GM12878 (cell line): ENCODE data around the gene USP31. TPM values are rescaled to one million over a fixed set of nuclear protein-coding genes. Genes with fewer than 3 reads are reported as not detected.

Source experiments
- ATAC-seq: fragments of 200-7000 bp; cut with Tn5 transposase; 3 replicates; pipeline ENCODE4 v1.9.1; 2020; ENCODE audit warnings: mild to moderate bottlenecking, moderate library complexity
- BruUV-seq: library from RNA; stranded (reverse); fragments of 400-500 nt; replicated peaks from 2 replicates; lab custom pipeline; 2021; lab: Mats Ljungman, UMichigan
- CTCF ChIA-PET: fragments of 300-600 bp; sonication (Branson Sonifier 250); formaldehyde crosslinking; extraction: SDS; loops from one replicate; lab custom pipeline; 2021; ENCODE audit warnings: inconsistent platforms; lab: Yijun Ruan, JAX
- POLR2A ChIA-PET: fragments of 350-600 bp; formaldehyde crosslinking; extraction: SDS; loops from one replicate; lab custom pipeline; 2021; ENCODE audit warnings: inconsistent platforms; lab: Charles Lee
- RAD21 ChIA-PET: fragments of 300-600 bp; sonication (Branson Sonifier 250); formaldehyde crosslinking; loops from one replicate; lab custom pipeline; 2023; ENCODE audit warnings: antibody characterized with exemption; ENCODE audit not compliant: unreplicated experiment; lab: Charles Lee
- SMC1A ChIA-PET: fragments of 300-600 bp; sonication (Branson Sonifier 250); formaldehyde crosslinking; loops from one replicate; lab custom pipeline; 2023; ENCODE audit not compliant: unreplicated experiment, uncharacterized antibody; lab: Charles Lee
- DNase-seq: peaks from one replicate; pipeline ENCODE4 v3.0.0-alpha.2; 2011; ENCODE audit warnings: low read depth, low spot score
- FAIRE-seq: peaks from 3 replicates; lab custom pipeline; 2011; peaks lifted over from hg19 to GRCh38; lab: Jason Lieb, UNC
- H2AFZ ChIP-seq: 2 replicates; pipeline ENCODE4 v1.6.0; 2011; ENCODE audit warnings: low read depth, low read length, control low read depth; ENCODE audit not compliant: control insufficient read depth
- H3K27ac ChIP-seq: 2 replicates; pipeline ENCODE4 v1.5.1; 2011; ENCODE audit warnings: control low read depth; ENCODE audit not compliant: control insufficient read depth, insufficient read depth
- H3K27me3 ChIP-seq, 2 experiments: replicated peaks in 1 of 2; 2 replicates each; pipeline versions ENCODE4 v1.6.0 to v1.6.1; 2011; ENCODE audit warnings: low read length in 1 of 2; ENCODE audit not compliant: control insufficient read depth in 2 of 2, insufficient read depth in 2 of 2
- H3K36me3 ChIP-seq, 2 experiments: 2 replicates each; pipeline ENCODE4 v1.5.1; 2011; ENCODE audit warnings: low read length in 1 of 2; ENCODE audit not compliant: control insufficient read depth in 2 of 2, insufficient read depth in 2 of 2
- H3K4me1 ChIP-seq: 2 replicates; pipeline ENCODE4 v1.6.1; 2011; ENCODE audit warnings: mild to moderate bottlenecking, low read length, moderate library complexity, mixed read lengths; ENCODE audit not compliant: control insufficient read depth, insufficient read depth
- H3K4me2 ChIP-seq: 2 replicates; pipeline ENCODE4 v1.6.0; 2011; ENCODE audit warnings: control low read depth; ENCODE audit not compliant: control insufficient read depth, insufficient read depth
- H3K4me3 ChIP-seq: fragments of 200-600 bp; sonication (generic); 2 replicates; pipeline ENCODE4 v1.5.1; 2016
- H3K79me2 ChIP-seq: 2 replicates; pipeline ENCODE4 v1.6.0; 2011; ENCODE audit warnings: low read length; ENCODE audit not compliant: control insufficient read depth, insufficient read depth
- H3K9ac ChIP-seq: 2 replicates; pipeline ENCODE4 v1.8.0; 2011; ENCODE audit warnings: low read length, control low read depth, mixed read lengths; ENCODE audit not compliant: control insufficient read depth, insufficient read depth
- H3K9me3 ChIP-seq: replicated peaks from 3 replicates; pipeline ENCODE4 v1.5.1; 2011; ENCODE audit warnings: mild to moderate bottlenecking, low read length; ENCODE audit not compliant: control insufficient read depth, insufficient read depth
- H4K20me1 ChIP-seq: 2 replicates; pipeline ENCODE4 v1.6.0; 2011; ENCODE audit not compliant: control insufficient read depth, insufficient read depth
- CHD1 ChIP-seq: IDR thresholded peaks from 2 replicates; pipeline ENCODE4 v1.6.1; 2012; ENCODE audit warnings: low read depth, low read length, improper control_type of control experiment
- HCFC1 ChIP-seq: fragments of 150-350 bp; IDR thresholded peaks from 2 replicates; pipeline ENCODE4 v1.6.1; 2014; ENCODE audit warnings: low read length
- JUND ChIP-seq: IDR thresholded peaks from 2 replicates; pipeline ENCODE4 v1.6.1; 2012; ENCODE audit warnings: low read depth, mild to moderate bottlenecking, low read length, improper control_type of control experiment, moderate library complexity
- KLF5 ChIP-seq: fragments of 450-650 bp; IDR thresholded peaks from 2 replicates; pipeline ENCODE4 v1.6.1; 2014; ENCODE audit warnings: mild to moderate bottlenecking; ENCODE audit not compliant: partially characterized antibody
- MEF2B ChIP-seq: fragments of 450-650 bp; IDR thresholded peaks from 2 replicates; pipeline ENCODE4 v1.6.1; 2018; ENCODE audit warnings: mild to moderate bottlenecking, moderate library complexity; ENCODE audit not compliant: partially characterized antibody, poor library complexity, severe bottlenecking
- SUPT20H ChIP-seq: IDR thresholded peaks from 2 replicates; pipeline ENCODE4 v1.6.1; 2011; ENCODE audit warnings: low read depth, mild to moderate bottlenecking, low read length, moderate library complexity, borderline replicate concordance; ENCODE audit not compliant: control insufficient read depth
- WRNIP1 ChIP-seq: IDR thresholded peaks from 2 replicates; pipeline ENCODE4 v1.6.1; 2011; ENCODE audit warnings: low read depth, low read length, improper control_type of control experiment, borderline replicate concordance
- ZNF217 ChIP-seq: fragments of 450-650 bp; IDR thresholded peaks from 2 replicates; pipeline ENCODE4 v1.6.1; 2017; ENCODE audit warnings: antibody characterized with exemption, mild to moderate bottlenecking
- WGBS: methylation state at CpG from one replicate; pipeline ENCODE4 v1.1.6; 2016; ENCODE audit warnings: low lambda C conversion rate; ENCODE audit not compliant: insufficient replicate concordance, insufficient coverage; ENCODE audit errors: missing lambda C conversion rate; 5-methylcytosine and 5-hydroxymethylcytosine counted together
- in situ Hi-C: fragments of 300-500 bp; cut with MboI; formaldehyde crosslinking; loops from 9 replicates; pipeline ENCODE4 v1.14.3; 2018; ENCODE audit warnings: mixed read lengths
- intact Hi-C: fragments of 100-400 bp; cut with micrococcal nuclease; formaldehyde crosslinking; loops from one replicate; pipeline ENCODE4 v1.14.2; 2022; ENCODE audit not compliant: unreplicated experiment
- polyA plus RNA-seq, 11 experiments: library from polyadenylated mRNA; depleted of rRNA in 4 of 11; unstranded in 6 of 11; stranded (reverse) in 5 of 11; fragments of >200 nt; fragmentation: Nextera tagmentation in 4 of 11; fragmentation: Illumina TruSeq in 1 of 11; extraction: Ambion mirVana in 4 of 11; extraction: Trizol in 1 of 11; gene quantifications; 1 replicate in 1 of 11; 2 replicates in 10 of 11; pipeline versions ENCODE4 v1.2.1 to v1.2.3, GENCODE V29; 2011 to 2016; ENCODE audit warnings: inconsistent platforms in 2 of 11, missing spikeins in 2 of 11, low read depth in 1 of 11
- total RNA-seq, 4 experiments: library from RNA; depleted of rRNA in 3 of 4; stranded (reverse); fragments of >200 nt in 3 of 4; fragmentation: Illumina TruSeq in 1 of 4; extraction: Trizol in 1 of 4; gene quantifications; 2 replicates each; pipeline versions ENCODE4 v1.2.1 to v1.2.3, GENCODE V29; 2013 to 2021

Gene USP31
- total and polyA plus RNA-seq, 10 of the 15 experiments (the other 5 are each of a cell fraction or from before 2014, with no cell fraction given) = 0.87 to 6.5 (median 3.2) TPM

- TF ChIP-seq HCFC1 (no peak), WRNIP1 (no peak), KLF5 (no peak), ZNF217 (no peak), SUPT20H (no peak), MEF2B (no peak), JUND (no peak)
These were observed 88.6 kb downstream of the USP31 start (continued) for GRCh38 chr16:23060458-23061320.

GRCh38 chr16:23059433-23059832 lies 89.8 kb downstream of the USP31 start:
- FAIRE-seq (no peak), DNase-seq (no peak), ATAC-seq (no peak)
- Histone ChIP-seq H3K27ac (no peak overlapping the region), H3K4me3 (no peak overlapping the region), H4K20me1 (no peaks in the 10 kb centered on the region), H3K4me2 (no peak overlapping the region), H3K9ac (no peak overlapping the region), H3K27me3 (no peaks in the 10 kb centered on the region), H3K79me2 (no peaks in the 10 kb centered on the region), H3K36me3 (no peaks in the 10 kb centered on the region), H2AFZ (no peak overlapping the region), H3K9me3 (no peaks in the 10 kb centered on the region), H3K4me1 (no peaks in the 10 kb centered on the region)
- ChIA-PET POLR2A (no interaction called here), SMC1A (interaction anchor here (0.6 to 1.6 kb wide), 7 partner anchors 8 to 160 kb away, joined by 3 to 6 read pairs (median 3); no protein-coding TSS in a partner anchor), CTCF (interaction anchor here (0.9 to 2.6 kb wide), 9 partner anchors 9 to 375 kb away, joined by 3 to 10 read pairs (median 6); no protein-coding TSS in a partner anchor), RAD21 (interaction anchor here (0.6 to 1.1 kb wide), 2 partner anchors 161 to 1501 kb away, joined by 3 read pairs; no protein-coding TSS in a partner anchor)
- intact Hi-C loops (no loop called here), in situ Hi-C loops (no loop called here)
- TF ChIP-seq CHD1 = no peak
- BruUV-seq = no TSS peak
- 24% methylated on average over 5 of the region's 5 CpGs for WGBS
